Spinal cord (tissue), 4 donors: Measurements from ENCODE around the gene TP53I3. TPM values are rescaled to one million over a fixed set of nuclear protein-coding genes. Genes with fewer than 3 reads are reported as not detected.

ENCODE experiments used
- polyA plus RNA-seq, 2 donors: library from polyadenylated mRNA; unstranded; fragments of 120-200 nt; gene quantifications; one replicate each; pipeline ENCODE4 v1.2.1, GENCODE V29; 2013; ENCODE audit not compliant: insufficient read length in 2 of 2
- small RNA-seq: library from RNA; depleted of rRNA; stranded (forward); fragments of <200 nt; gene quantifications from one replicate; pipeline ENCODE3, GENCODE V24; 2014; ENCODE audit warnings: low replicate concordance
- total RNA-seq, 2 donors: library from RNA; depleted of rRNA in 1 of 2; stranded (reverse); fragments of 120-200 nt in 1 of 2; fragments of >200 nt in 1 of 2; gene quantifications; one replicate each; pipeline versions ENCODE4 v1.2.3 to v1.2.4, GENCODE V29; 2013 to 2014

TP53I3 gene
- total and polyA plus RNA-seq, 4 donors = 16.9 to 62.5 (median 30.0) TPM

Small RNA genes within 50 kb of the gene (small RNA-seq; reads per million reads assigned to genes)
- not detected for gene RNU6-370P

Other genes starting within 250 kb of the TP53I3 start
- 10 to 100 TPM; 28.1 to 42.4 TPM for gene ATAD2B, start 157.7 kb downstream of the TP53I3 start, total RNA-seq
- 10 to 100 TPM; 14.5 to 17.2 TPM for gene ATAD2B, start 157.7 kb downstream of the TP53I3 start, polyA plus RNA-seq
- 10 to 100 TPM; 27.1 to 34.6 TPM for gene UBXN2A, start 144.4 kb downstream of the TP53I3 start, total RNA-seq
- gene UBXN2A, start 144.4 kb downstream of the TP53I3 start, polyA plus RNA-seq = 10 to 100 TPM; 18.9 to 20.8 TPM
- gene MFSD2B, start 74.7 kb downstream of the TP53I3 start, total RNA-seq = 1 to 10 TPM; 1.1 to 1.2 TPM
- gene MFSD2B, start 74.7 kb downstream of the TP53I3 start, polyA plus RNA-seq = 1 to 10 TPM; 4.7 to 5.2 TPM
- gene WDCP, start 37.4 kb downstream of the TP53I3 start, total RNA-seq = 10 to 100 TPM; 14.7 to 16.1 TPM
- 10 to 100 TPM in 1 of 2 donors, 1 to 10 TPM in 1; 9.5 to 10.8 TPM for gene WDCP, start 37.4 kb downstream of the TP53I3 start, polyA plus RNA-seq
- gene FKBP1B, start 35.1 kb downstream of the TP53I3 start, total RNA-seq = 10 to 100 TPM; 35.9 to 72.4 TPM
- gene FKBP1B, start 35.1 kb downstream of the TP53I3 start, polyA plus RNA-seq = 100 to 1,000 TPM in 1 of 2 donors, 10 to 100 TPM in 1; 99.9 to 105 TPM
- gene SF3B6, start 8.5 kb downstream of the TP53I3 start, total RNA-seq = 100 to 1,000 TPM; 104 to 162 TPM
- gene SF3B6, start 8.5 kb downstream of the TP53I3 start, polyA plus RNA-seq = 100 to 1,000 TPM; 102 to 120 TPM
- 1 to 10 TPM; 1.5 to 4.5 TPM for gene PFN4, start 38.5 kb upstream of the TP53I3 start, total RNA-seq
- gene PFN4, start 38.5 kb upstream of the TP53I3 start, polyA plus RNA-seq = 1 to 10 TPM; 2.2 to 3.6 TPM
- 10 to 100 TPM; 54.5 to 55.0 TPM for gene FAM228B, start 38.6 kb upstream of the TP53I3 start, total RNA-seq
- 10 to 100 TPM; 30.4 to 44.8 TPM for gene FAM228B, start 38.6 kb upstream of the TP53I3 start, polyA plus RNA-seq
- 1 to 10 TPM in 1 of 2 donors, under 1 TPM in 1; 0.88 to 4.6 TPM for gene FAM228A, start 90.2 kb upstream of the TP53I3 start, total RNA-seq
- 1 to 10 TPM; 1.8 to 2.8 TPM for gene FAM228A, start 90.2 kb upstream of the TP53I3 start, polyA plus RNA-seq